ENCODE results near the gene C2CD4A.

Gene C2CD4A

DNA sequence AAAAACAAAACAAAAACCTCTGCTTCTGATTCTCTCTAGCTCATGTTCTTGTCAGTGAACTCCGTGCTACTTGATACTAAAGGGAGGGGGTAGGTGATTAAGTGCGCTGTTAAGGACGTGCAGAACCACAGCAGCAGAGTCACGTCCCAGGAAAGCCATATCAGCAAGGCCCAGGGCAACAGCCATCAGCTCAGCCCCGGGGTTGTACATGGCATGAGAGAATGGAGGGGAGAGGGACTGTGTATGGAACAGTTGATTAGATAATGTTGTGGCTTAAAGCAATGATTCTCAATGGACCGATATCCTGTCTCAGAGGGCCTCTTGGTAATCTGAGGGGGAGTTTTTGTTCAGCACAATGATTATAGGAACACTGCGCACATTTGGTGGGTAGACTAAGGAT lies 27.6 kb downstream of the C2CD4A start:
- DNase-seq (ENCODE audit: insufficient read length, low spot score) (no peak), FAIRE-seq (no peak)

DNA sequence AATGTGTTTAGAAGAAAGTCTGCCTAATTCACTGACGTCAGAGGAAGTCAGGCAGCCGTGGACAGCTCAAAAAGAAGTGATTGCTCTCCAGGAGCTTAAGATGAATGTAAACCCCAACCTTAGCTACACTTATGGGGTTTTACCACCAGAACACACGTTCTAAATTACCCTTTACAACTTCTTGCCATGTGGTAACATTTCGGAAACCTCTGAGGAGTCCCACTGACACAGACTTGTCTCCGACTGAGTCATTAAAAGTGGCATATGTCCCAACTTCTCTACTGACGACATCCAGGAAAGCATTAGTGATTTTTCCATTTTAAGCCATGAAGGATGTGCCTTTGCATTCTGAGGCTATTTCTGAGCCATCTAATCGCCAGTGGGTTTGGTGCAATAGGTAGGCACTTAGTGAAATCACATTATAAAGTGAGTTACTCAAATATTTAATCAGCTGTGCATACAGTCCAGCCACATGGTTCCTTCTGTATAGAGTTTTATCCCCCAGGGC lies 32.4 kb downstream of the C2CD4A start:
- FAIRE-seq (no peak), DNase-seq (ENCODE audit: insufficient read length, low spot score) (no peak)

DNA sequence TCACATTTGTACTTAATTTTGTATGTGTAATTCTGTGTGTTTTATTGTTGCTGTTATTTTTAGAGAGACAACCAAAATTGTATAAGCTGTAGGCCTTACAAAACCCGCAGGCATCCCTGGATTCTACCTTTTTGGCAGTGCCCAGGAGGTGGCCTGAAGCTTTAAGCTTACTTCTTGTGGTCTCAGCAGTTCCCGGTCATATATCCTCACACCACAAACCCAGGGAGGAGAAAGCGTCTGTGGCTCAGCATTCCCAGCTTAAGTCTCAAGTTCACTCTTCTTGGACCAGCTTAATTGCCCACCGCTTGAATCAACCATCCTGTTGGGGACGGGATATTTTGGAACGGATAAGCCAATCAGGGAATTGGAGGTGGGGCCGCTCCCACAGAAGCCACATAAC lies 36.7 kb downstream of the C2CD4A start:
- FAIRE-seq (no peak), DNase-seq (ENCODE audit: insufficient read length, low spot score) (no peak)

DNA sequence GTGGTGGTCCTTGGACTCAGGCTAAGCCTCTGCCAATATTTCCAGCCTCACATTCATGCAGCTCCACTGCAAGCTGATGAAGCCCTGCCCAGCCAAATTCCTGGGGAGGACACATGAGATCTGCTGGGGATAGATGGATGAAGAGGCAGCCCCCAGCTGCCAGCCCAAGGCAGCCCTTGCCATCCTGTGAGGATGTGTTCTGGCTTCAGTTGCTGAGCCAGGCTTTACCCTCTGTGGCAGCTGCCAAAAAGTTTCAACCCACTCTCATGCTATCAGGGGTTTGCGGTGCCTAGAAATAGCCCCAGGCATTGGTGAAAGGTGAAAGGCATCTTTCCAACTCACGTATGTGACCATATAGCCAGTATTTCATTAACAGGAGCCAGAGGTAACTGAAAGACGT lies 37.6 kb downstream of the C2CD4A start:
- DNase-seq (ENCODE audit: insufficient read length, low spot score), result no peak
- FAIRE-seq, result no peak

DNA sequence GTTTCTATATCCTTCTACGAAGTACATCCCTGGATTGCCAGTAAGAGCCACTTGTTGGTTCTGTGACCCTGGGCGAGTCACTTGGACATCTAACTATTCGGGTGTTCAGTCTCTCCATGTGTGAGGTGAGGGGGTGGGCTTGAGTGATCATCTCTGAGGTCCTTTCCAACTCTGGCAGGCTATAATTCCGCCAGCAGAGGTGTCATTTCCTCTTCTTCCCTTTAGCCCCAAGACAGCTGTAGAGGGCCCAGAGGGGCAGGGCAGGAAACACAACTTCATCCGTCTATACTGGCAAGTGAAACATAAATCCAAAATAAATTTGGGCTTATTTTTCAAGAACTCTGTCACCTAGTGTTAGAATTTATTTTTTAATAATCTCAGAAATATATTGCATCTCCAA lies 38.1 kb downstream of the C2CD4A start:
- DNase-seq (ENCODE audit: insufficient read length, low spot score), result no peak
- FAIRE-seq, result no peak

DNA sequence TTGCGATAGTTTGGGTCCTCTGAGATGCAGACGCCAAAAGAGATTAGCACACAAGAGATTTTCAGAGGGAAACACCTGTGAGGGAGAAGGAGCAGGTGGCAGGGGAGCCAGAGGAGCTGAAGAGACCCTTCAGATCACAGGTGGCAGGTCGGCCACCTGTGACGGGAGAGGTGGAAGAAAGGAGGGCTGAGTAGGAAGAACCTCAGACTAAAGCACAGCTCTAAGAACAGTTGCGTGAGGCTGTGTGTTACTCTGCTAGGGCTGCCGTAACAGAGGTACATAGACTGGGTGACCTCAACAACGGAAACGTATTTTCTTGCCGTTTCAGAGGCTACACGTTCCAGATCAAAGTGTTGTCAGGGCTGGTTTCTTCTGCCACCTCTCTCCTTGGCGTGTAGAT lies 38.5 kb downstream of the C2CD4A start:
- FAIRE-seq (no peak), DNase-seq (ENCODE audit: insufficient read length, low spot score) (no peak)

DNA sequence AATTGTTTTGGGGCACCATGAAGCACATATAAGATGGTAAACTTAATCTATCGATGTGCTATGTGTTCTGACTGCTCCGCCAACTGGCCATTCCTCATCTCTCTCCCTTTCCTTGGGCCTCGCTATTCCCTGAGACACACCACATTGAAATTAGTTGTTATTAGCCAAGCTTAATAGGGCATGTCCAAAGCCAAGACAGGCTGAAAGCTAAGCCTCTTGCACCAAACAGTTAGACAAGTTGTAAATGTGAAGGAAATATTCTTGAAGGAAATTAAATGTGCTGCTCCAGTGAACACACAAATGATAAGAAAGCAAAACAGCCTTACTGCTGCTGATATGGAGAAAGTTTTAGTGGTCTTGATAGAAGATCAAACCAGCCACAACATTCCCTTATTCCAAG lies 39.3 kb downstream of the C2CD4A start:
- FAIRE-seq, result no peak
- DNase-seq (ENCODE audit: insufficient read length, low spot score), result no peak

DNA sequence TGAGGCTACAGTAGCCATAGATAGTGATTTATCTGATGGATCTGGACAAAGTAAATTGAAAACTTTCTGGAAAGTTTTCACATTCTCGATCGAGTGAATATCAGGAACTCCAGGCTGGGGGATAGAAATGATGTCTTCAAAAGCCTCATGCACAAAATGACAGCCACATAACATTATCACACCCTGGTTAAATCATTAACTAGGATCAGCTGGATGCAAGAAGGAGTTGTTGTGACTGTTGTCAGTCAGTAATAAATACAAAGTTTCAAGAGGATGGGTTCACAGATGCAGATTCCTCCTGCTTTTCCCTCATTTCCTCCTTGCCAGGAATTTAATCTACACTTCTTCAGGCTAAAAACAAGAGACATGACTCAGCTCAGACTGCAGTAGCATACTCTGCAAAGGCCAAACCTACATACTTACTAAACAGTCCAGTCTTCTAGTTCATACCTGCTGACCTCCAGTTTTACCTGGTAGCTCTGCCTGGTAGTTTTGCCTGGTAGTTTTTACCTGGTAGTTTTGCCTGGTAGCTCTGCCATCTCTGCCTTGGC lies 40.9 kb downstream of the C2CD4A start:
- FAIRE-seq (no peak), DNase-seq (ENCODE audit: insufficient read length, low spot score) (no peak)

DNA sequence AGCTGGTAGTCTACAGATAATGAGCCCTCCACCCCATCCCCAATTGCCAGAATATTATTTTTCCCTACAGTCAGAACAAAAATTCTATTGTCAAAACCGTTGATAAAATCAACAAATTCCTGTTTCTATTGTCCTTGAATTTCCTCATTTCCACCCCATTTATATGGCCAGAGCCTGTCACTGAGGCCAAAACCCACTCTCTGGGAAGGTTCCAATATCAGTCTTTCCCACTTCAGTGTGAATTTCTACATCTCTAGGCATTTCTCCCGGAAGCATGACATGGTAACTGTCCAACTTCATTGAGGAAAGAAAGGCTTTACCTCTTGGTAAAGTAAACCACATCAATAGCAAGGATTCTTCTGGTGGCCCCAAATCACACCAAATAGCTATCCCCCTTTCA lies 41.6 kb downstream of the C2CD4A start:
- FAIRE-seq (no peak), DNase-seq (ENCODE audit: insufficient read length, low spot score) (no peak)

DNA sequence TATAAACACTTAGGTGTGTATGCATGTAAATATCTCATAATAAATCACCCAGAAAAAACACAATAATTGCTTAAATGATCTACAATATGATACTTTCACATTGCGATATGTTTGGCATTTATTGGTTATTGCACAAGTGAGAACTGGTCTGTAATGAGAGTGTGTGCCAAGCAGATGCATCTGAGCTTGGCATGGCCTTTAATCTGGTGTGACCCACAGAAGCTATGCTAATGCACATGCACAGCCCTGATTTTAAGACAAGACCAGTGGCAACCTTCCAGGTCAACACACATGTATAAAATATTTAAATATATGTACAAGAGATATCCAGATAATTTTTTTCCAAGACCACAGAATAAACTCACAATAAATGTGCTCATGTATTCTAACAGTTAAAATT lies 42.7 kb downstream of the C2CD4A start:
- DNase-seq (ENCODE audit: insufficient read length, low spot score) (no peak), FAIRE-seq (no peak)

DNA sequence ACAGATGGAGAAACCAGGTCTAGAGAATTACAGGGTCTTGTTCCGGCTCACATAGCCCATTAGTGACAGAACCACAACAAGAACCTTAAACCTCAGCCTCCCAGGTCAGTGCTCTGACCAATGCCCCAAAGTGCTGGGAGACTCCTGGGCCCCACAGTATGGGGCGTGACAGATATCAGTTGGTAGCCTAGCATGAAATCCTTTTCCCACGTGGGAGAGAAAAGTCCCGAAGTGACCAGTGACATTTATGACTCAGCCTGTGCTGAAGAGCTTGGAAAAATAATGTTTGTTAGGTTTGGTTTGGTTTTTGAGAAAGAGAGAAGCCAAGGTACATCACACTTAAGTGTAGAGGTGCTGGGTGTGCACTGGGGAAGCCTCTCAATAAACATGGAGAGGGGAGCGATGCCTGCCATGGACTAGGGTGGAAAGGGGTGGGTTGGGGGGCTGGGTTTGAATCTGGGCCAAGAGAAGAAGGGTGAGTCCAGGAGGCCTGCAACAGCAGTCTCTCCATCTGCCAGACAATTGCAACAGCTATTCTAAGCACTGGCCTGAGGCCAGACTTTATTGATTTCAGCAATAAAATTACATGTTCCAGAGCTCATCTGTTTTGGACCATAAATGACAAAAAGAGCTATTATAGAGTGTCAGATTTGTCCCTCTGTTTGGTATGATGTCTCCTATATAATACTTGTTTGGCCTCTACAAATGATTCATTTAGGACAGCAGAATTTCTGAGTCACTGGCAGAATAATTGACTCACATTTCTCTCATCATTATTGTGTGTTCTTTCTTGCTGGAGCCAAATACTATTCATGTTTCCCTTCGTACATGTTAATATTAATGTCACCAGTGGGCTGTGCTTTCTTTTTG lies 43.4 kb downstream of the C2CD4A start:
- DNase-seq (ENCODE audit: insufficient read length, low spot score), result no peak
- FAIRE-seq, result no peak

DNA sequence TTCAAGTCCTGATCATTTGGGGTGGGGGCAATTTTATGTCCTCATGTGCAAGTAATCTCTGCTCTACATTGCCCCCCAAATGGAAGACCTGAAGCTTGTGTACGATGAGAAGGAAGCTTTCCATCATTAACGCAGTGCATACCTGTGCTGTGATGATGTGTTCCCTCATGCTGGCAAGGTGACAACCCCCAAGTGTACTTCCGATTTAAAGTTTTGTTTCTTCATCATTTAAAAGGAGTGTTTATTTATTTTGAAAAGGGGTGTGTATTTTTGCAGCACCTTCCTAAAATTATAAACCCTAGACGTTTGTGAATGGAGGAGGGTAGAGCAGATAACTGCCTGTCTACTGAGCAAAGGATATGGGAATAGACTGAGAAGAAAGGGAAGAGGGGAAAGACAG lies 45.3 kb downstream of the C2CD4A start:
- FAIRE-seq (no peak), DNase-seq (ENCODE audit: insufficient read length, low spot score) (no peak)

DNA sequence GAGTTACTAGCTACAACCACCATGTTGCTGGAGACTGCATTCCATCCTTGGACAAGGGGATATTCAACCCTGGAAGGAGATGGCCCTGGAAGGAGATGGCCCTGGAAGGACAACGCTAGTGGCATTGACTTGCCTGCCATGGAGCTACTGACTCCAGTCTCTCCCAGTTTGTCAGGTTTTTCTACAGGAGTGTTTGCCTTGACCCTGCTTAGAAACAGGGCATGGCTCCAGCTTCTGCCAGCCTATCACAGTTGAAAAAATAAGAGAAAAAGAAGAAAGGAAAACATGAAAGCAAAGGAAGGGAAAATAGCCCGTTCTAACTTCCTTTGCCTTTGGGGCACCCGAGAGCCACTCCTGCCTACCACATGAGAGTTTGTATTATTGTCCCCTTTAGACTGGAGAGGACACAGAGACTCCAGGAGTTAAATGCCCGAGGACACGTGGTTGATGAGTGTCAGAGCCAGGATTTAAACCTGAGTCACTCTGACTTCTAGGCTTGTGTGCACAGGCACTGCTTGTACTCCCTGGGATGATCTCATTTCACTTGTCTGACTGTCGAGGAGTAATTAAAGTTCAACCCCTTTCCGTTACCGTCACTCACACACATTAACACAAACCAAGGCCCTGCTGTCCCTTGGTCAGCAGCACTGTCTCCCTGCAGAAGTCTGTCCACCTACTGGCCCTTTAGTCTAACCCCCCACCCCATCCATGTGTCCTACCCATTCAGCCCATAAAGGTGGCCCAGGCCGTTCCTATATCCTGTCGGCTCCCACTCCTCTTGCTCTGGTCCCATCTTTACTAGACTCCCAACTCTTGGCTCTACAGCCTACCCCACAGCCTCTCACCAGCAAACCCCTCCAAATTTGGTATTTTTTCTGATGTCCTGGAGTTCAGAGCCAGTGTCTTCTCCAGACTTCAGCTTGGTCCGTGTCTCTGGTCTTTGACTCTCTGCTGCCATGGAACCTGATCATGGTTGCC lies 46.1 kb downstream of the C2CD4A start:
- FAIRE-seq (peak; percentile 9), DNase-seq (ENCODE audit: insufficient read length, low spot score) (peak; percentile 30)

DNA sequence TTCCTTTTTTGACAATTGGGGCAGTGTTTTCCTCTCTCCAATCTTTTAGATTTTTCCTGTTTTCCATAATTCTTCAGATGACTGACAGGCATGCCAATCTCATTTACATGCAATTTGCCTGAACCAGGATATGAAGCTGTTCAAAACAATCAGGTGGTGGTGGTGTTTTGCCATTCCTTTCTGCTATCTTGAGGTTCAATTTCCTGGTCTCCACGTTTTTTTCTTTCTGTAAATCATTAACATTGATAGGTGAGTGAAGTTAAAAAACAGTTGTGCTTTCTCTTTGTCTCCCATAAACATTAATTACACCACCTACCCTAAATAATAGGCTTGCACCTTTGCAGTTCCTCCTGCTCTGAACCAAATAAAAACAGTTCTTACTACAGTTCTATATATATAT lies 49.1 kb downstream of the C2CD4A start:
- no peak for DNase-seq (ENCODE audit: insufficient read length, low spot score)
- no peak for FAIRE-seq

DNA sequence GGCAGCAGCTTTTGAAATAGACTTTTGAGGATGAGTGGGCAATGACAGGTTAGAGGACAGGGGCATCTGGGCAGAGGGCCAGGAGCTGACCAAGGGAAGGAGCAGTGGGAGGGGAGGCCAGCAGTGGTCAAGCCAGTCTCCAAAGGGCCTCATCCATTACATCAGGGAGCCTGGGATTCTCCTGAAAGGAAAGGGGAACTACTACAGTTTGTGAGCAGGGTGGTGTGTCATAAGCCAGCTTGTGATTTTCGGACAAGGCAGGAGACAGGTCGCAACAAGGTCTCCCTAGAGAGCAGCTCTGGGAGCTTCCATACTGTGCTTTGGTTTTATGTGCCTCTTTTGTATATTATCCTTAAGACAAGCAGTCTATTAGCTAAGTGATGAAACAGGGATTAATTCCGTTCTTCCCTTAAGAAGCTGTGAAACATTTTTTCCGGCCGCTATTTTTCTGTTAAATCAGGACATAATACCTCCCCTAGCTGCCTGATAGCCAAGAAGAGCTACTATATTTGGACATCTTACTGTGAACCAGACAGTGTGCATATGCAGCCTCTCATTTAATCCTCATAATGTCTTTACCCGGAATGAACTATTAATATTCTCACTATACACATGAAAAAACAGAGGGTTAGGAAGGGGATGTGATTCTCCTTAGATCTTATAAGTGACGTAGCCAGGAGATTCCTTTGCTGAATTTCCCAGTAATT lies 51.9 kb downstream of the C2CD4A start:
- FAIRE-seq (no peak), DNase-seq (ENCODE audit: insufficient read length, low spot score) (no peak)

DNA sequence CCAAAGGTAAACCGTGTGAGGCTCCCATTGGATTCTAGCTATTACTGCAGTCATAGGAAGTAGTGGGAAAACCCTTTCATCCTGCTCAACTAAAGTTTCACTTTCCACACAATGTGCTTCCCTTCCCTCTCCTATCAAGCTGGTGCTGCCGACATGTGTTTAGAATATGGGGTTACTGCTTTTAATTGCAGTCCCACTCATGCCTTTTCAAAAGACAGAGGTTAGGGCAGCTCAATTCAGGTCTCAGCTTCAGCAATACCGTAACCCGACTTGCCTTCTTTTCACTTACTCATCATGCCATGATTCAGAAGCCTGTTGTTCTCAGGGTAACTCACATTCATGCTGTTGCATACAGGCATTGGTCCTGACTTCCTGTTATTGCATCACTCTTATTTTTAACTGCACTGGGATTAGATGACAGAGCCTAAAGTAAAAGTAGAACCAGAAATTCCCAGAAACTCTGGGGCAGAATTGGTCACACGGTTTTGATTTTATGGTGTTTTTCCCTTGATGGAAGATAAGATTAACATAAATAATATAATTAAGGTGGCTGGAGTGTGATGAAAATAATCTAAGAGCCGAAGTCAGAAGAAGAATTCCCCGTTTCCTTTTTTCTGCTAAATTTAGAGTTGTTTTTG lies 52.6 kb downstream of the C2CD4A start:
- peak; percentile 78 for DNase-seq (ENCODE audit: insufficient read length, low spot score)
- peak; percentile 72 for FAIRE-seq

DNA sequence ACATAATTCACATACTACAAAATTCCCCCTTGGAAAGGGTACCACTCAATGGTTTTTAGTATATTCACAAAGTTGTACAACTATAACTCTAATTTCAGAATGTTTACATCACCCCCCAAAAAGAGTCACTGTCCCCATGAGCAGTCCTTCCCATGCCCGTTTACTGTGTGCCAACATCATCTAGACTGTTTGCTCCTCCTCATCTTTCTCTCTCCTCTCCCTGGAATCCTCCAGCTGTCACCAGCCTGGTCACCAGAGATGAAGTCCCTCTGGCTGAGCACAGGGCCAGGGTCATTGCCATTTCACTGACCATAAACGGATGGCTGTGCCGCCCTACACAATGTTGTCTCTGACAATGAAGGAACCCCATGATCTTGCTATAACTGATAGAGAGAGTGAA lies 53.1 kb downstream of the C2CD4A start:
- FAIRE-seq (no peak), DNase-seq (ENCODE audit: insufficient read length, low spot score) (no peak)
